PC-3 (cell line): Measurements from ENCODE around the gene ILDR2. TPM values are rescaled to one million over a fixed set of nuclear protein-coding genes. Genes with fewer than 3 reads are reported as not detected.
A peak's percentile ranks its signal among the peaks of the same experiment; 100 is the strongest.

Experiments
- ATAC-seq: fragments of 200-7000 bp; cut with Tn5 transposase; 2 replicates; pipeline ENCODE4 v1.9.1; 2020; ENCODE audit warnings: mild to moderate bottlenecking, moderate library complexity
- BruUV-seq: library from RNA; stranded (reverse); fragments of 400-500 nt; replicated peaks from 2 replicates; lab custom pipeline; 2021; lab: Mats Ljungman, UMichigan
- CTCF ChIA-PET: fragments of 300-600 bp; sonication (Branson Sonifier 250); formaldehyde crosslinking; loops from one replicate; lab custom pipeline; 2022; ENCODE audit warnings: antibody characterized with exemption; lab: Charles Lee
- POLR2A ChIA-PET: fragments of 300-600 bp; sonication (Branson Sonifier 250); formaldehyde crosslinking; loops from one replicate; lab custom pipeline; 2022; ENCODE audit warnings: antibody characterized with exemption; ENCODE audit not compliant: unreplicated experiment; lab: Charles Lee
- DNase-seq: peaks from one replicate; pipeline ENCODE4 v3.0.0-alpha.2; 2015
- H2AFZ ChIP-seq: fragments of 300-600 bp; sonication (generic); 2 replicates; pipeline ENCODE4 v1.6.0; 2016; ENCODE audit warnings: antibody characterized with exemption, low read length
- H3F3A ChIP-seq: fragments of 300-600 bp; sonication (generic); one replicate; pipeline ENCODE4 v1.6.0; 2017; ENCODE audit warnings: antibody characterized with exemption, low read length, control low read depth, mild to moderate bottlenecking; ENCODE audit not compliant: unreplicated experiment
- H3K27ac ChIP-seq: fragments of 300-600 bp; sonication (generic); 2 replicates; pipeline ENCODE4 v1.5.1; 2016; ENCODE audit warnings: mild to moderate bottlenecking, low read length
- H3K27me3 ChIP-seq: fragments of 300-600 bp; sonication (generic); 2 replicates; pipeline ENCODE4 v1.6.1; 2016; ENCODE audit warnings: low read length, mixed read lengths
- H3K36me3 ChIP-seq: fragments of 300-600 bp; sonication (generic); 2 replicates; pipeline ENCODE4 v1.6.1; 2016; ENCODE audit warnings: low read depth, mixed run types, low read length, mixed read lengths
- H3K4me1 ChIP-seq: fragments of 300-600 bp; sonication (generic); 2 replicates; pipeline ENCODE4 v1.5.1; 2016; ENCODE audit warnings: low read length; ENCODE audit not compliant: insufficient read depth
- H3K4me2 ChIP-seq: fragments of 300-600 bp; sonication (generic); 2 replicates; pipeline ENCODE4 v1.6.0; 2016; ENCODE audit warnings: low read length
- H3K4me3 ChIP-seq: fragments of 300-600 bp; sonication (generic); 2 replicates; pipeline ENCODE4 v1.5.1; 2016; ENCODE audit warnings: mild to moderate bottlenecking, low read length, mixed read lengths
- H3K79me2 ChIP-seq: fragments of 300-600 bp; sonication (generic); 2 replicates; pipeline ENCODE4 v1.6.1; 2017; ENCODE audit warnings: low read length, mixed read lengths
- H3K9ac ChIP-seq: fragments of 300-600 bp; sonication (generic); 2 replicates; pipeline ENCODE4 v1.6.0; 2016; ENCODE audit warnings: mild to moderate bottlenecking, low read length
- H3K9me2 ChIP-seq: fragments of 300-600 bp; sonication (generic); replicated peaks from 2 replicates; pipeline ENCODE4 v1.6.1; 2016; ENCODE audit warnings: mixed run types, low read length, mixed read lengths
- H3K9me3 ChIP-seq: fragments of 300-600 bp; sonication (generic); 2 replicates; pipeline ENCODE4 v1.6.1; 2016; ENCODE audit warnings: low read length, mixed read lengths
- H4K20me1 ChIP-seq: fragments of 300-600 bp; sonication (generic); 2 replicates; pipeline ENCODE4 v1.6.1; 2016; ENCODE audit warnings: low read length, mixed read lengths
- CTCF ChIP-seq: fragments of 300-600 bp; sonication (generic); conservative IDR thresholded peaks from 2 replicates; pipeline ENCODE4 v1.5.1; 2017; ENCODE audit warnings: antibody characterized with exemption, low read depth, mild to moderate bottlenecking, low read length
- EZH2 ChIP-seq: fragments of 300-600 bp; sonication (generic); IDR thresholded peaks from one replicate; pipeline ENCODE4 v1.6.1; 2017; ENCODE audit warnings: antibody characterized with exemption, mild to moderate bottlenecking, low read length; ENCODE audit not compliant: unreplicated experiment
- EZH2phosphoT487 ChIP-seq: fragments of 300-600 bp; sonication (generic); IDR thresholded peaks from 2 replicates; pipeline ENCODE4 v1.6.1; 2018; ENCODE audit warnings: mild to moderate bottlenecking, antibody characterized with exemption, low read length, borderline replicate concordance
- intact Hi-C: fragments of 100-400 bp; cut with micrococcal nuclease; formaldehyde crosslinking; loops from 2 replicates; pipeline ENCODE4 v1.9.0; 2023
- total RNA-seq: library from RNA; depleted of rRNA; stranded (reverse); fragments of >200 nt; gene quantifications from 2 replicates; pipeline ENCODE4 v1.2.3, GENCODE V29; 2014

ILDR2 gene
- total RNA-seq, 1 experiment from 2014 or later, result not detected

DNA sequence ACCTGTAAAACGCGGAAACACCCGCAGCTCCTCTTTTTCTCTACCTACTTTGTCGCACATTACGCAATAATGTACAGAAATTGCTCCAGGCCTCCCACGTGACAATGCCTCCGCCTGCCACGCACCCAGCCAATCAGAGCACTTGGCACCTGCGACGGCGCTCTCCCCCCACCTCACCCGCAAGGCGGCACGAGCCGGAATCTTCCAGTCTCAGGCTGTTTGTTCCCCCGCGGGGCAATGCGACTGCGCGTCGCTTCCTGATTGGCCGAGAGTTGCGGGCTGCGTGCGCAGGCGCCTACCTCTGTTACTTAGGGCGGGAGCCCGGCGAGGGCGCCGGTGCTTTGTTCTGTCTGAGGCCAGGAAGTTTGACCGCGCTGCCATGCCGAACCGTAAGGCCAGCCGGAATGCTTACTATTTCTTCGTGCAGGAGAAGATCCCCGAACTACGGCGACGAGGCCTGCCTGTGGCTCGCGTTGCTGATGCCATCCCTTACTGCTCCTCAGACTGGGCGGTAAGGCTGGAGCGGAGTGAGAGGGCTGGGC is 13.7 kb upstream of the ILDR2 start, which contains the start of gene MAEL:
Gene MAEL, plus strand, starts transcription at position 307 of the 542 bp plus-strand sequence. Its CDS starts 73 bp downstream, at position 380.
- no peak within 1 kb of the TSS for H3K4me3 ChIP-seq

GRCh38 chr1:166981589-166981988 is 6.2 kb upstream of the ILDR2 start:
- H3K9ac ChIP-seq, result no peak overlapping the region
- no peaks in the 10 kb centered on the region for H4K20me1 ChIP-seq
- no peak overlapping the region for H3K4me3 ChIP-seq
- intact Hi-C loops, result no loop called here
- no peak overlapping the region for H2AFZ ChIP-seq
- ATAC-seq (no peak), DNase-seq (no peak)
- no peaks in the 10 kb centered on the region for H3K79me2 ChIP-seq
- ChIA-PET POLR2A (no interaction called here), CTCF (no interaction called here)
- TF ChIP-seq EZH2 (no peak), EZH2phosphoT487 (no peak), CTCF (no peak)
- H3K27ac ChIP-seq, result no peak overlapping the region
- H3K9me3 ChIP-seq, result no peaks in the 10 kb centered on the region
- no peaks in the 10 kb centered on the region for H3K36me3 ChIP-seq
- no peaks in the 10 kb centered on the region for H3F3A ChIP-seq
- H3K4me1 ChIP-seq, result no peaks in the 10 kb centered on the region
- BruUV-seq, result no TSS peak
- H3K4me2 ChIP-seq, result no peak overlapping the region
- no peaks in the 10 kb centered on the region for H3K9me2 ChIP-seq
- H3K27me3 ChIP-seq, result peaks cover 59% of the 10 kb centered on the region

More for the DNA sequence above, 13.7 kb upstream of the ILDR2 start, which contains the start of gene MAEL:
- ATAC-seq, result no peak
- Histone ChIP-seq H3K79me2 (no peaks in the 10 kb centered on the region), H3K27me3 (peaks cover 78% of the 10 kb centered on the region), H3K4me2 (no peak within 1 kb of the TSS), H4K20me1 (no peaks in the 10 kb centered on the region), H3K9ac (no peak within 1 kb of the TSS), H3K9me2 (no peaks in the 10 kb centered on the region), H3F3A (no peaks in the 10 kb centered on the region), H3K9me3 (no peaks in the 10 kb centered on the region), H3K4me1 (no peaks in the 10 kb centered on the region), H2AFZ (no peak within 1 kb of the TSS), H3K36me3 (no peaks in the 10 kb centered on the region), H3K27ac (no peak within 1 kb of the TSS)
- ChIA-PET CTCF (no interaction called here), POLR2A (no interaction called here)
- TF ChIP-seq EZH2, result no peak
- DNase-seq, result no peak
- no TSS peak for BruUV-seq
- intact Hi-C loops, result no loop called here

DNA sequence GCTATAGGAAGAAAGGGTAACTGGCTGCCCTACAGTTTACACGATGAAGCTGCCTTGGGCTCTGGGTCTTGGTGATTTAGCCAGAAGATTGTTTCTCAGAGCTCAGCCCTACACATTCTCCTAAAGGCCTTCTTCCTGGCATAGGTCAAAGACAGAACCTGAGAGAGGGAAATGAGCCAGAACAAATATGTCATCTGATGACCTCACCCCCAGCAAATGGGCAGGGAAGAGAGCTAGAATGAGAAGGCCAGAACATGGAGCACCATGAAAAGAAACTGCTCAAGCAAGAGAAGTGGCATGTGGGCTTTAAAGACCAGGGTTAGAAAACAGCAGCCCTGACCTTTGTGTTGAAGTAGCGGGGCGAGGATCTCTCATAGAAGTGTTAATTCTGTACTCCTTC is 5.5 kb upstream of the ILDR2 start:
- no peaks in the 10 kb centered on the region for H3K9me3 ChIP-seq
- BruUV-seq, result no TSS peak
- H3K36me3 ChIP-seq, result no peaks in the 10 kb centered on the region
- ChIA-PET CTCF (no interaction called here), POLR2A (no interaction called here)
- no peak overlapping the region for H3K9ac ChIP-seq
- DNase-seq (peak; percentile 15), ATAC-seq (no peak)
- H3K9me2 ChIP-seq, result no peaks in the 10 kb centered on the region
- peaks cover 59% of the 10 kb centered on the region for H3K27me3 ChIP-seq
- TF ChIP-seq EZH2 (no peak), CTCF (no peak), EZH2phosphoT487 (no peak)
- no peak overlapping the region for H3K4me3 ChIP-seq
- intact Hi-C loops, result no loop called here
- H3K4me2 ChIP-seq, result no peak overlapping the region
- no peak overlapping the region for H2AFZ ChIP-seq
- H3K79me2 ChIP-seq, result no peaks in the 10 kb centered on the region
- H4K20me1 ChIP-seq, result 0 out of 2 replicates have a peak, but pooled peaks cover 4% of the 10 kb centered on the region
- H3K27ac ChIP-seq, result no peak overlapping the region
- no peaks in the 10 kb centered on the region for H3F3A ChIP-seq
- no peaks in the 10 kb centered on the region for H3K4me1 ChIP-seq
